ENCODE measurements around the gene MOB3C.

- TF ChIP-seq CTCF (IDR thresholded peaks at IDR 0.05) (no peak), POLR2A (IDR thresholded peaks at IDR 0.05) (no peak)
These were observed 1.5 kb downstream of the MOB3C start for GRCh38 chr1:46615088-46615487.
